ENCODE results near the gene SLAIN1.

Gene SLAIN1

DNA sequence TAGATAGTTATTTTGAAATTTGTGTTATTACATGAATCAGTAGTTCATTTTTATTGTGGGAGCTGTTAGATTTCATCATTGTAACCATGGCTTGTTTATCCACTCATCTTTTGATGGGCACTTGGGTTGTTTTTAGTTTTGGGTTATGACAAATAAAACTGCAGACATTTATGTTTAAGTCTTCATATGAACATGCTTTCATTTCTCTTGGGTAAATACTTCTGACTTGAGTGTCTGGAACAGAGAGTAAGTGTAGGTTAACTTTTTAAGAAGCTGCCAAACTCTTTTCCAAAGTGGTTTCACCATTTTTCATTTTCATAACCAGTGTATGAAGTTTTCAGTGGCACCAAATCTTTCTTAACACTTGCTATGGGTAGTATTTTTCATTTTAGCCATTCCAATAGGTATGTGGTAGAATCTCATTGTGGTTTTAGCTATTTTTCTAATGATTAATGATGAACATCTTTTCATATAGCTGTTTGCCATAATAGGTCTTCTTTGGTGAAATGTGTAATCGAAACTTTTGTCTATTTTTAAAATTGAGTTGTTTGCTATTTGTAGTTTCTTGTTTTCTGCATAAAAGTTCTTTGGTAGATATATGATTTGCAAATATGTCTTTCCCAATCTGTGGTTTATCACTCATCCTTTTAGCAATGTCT, 17.9 kb downstream of the SLAIN1 start:
- DNase-seq = no peak

DNA sequence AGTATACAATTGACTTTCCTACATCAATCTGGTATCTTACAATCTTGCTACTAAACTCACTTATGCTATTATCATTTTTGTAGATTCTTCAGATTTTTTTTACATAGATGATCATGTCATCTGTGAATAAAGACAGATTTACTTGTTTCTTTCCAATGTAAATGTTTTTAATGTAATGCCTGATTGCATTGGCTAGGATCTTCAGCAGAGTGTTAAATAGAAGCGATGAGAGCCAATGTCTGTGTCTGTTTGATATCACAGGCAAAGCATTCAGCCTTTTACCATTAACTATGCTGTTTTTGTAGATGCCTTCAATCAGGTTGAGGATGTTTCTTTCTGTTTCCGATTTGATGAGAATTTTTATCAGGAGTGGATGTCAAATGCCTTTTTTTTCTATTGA, 19.2 kb downstream of the SLAIN1 start:
- DNase-seq = no peak

DNA sequence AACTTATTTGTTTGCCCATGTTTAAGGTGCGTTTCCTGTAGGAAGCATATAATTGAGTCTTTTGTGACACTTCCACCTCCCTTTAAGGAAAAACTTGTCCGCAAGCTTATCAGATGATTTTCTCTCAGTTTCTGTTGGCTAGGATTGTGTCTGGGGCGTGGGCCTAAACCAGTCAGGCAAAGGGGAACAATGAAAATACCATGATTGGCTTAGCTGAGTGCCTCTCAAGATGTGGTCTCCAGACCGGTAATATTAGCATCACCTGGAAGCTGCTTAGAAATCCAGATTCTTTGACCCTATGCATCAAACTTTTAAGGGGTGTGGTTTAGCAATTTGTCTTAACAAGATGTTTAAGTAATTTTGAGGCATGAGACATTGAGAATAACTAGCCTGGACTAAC, 20.0 kb downstream of the SLAIN1 start:
- no peak for DNase-seq

DNA sequence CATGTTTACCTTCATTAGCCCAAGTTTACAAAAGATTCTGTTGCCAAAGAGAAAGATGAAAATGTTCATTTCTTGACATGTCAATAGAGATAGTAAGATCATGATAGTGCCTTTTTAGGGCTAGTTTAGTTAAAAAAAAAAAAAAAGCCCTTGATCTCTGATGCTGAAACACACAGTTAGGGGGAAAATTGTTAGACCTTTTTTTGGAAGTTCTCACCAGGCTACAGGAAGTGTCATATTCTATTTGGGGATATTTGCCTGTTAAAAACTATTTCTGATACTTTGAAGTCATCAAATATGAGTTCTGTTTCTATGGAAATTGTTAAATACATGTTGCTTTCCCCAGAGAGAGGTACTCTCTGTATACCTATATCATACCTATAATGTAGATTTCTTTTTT, 21.6 kb downstream of the SLAIN1 start:
- DNase-seq = no peak

DNA sequence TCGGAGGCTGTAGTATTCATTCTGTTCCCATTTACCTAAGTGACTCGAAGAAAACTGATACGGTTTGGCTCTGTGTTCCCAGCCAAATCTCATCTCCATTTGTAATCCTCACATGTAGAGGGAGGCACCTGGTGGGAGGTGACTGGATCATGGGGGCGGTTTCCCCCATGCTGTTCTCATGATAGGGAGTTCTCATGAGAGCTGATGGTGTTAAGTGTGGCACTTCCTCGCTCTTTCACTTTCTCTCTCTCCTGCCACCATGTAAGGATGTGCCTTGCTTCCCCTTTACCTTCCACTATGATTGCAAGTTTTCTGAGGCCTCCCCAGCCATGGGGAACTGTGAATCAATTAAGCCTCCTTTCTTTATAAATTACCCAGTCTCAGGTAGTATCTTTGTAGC, 23.5 kb downstream of the SLAIN1 start:
- no peak for DNase-seq

DNA sequence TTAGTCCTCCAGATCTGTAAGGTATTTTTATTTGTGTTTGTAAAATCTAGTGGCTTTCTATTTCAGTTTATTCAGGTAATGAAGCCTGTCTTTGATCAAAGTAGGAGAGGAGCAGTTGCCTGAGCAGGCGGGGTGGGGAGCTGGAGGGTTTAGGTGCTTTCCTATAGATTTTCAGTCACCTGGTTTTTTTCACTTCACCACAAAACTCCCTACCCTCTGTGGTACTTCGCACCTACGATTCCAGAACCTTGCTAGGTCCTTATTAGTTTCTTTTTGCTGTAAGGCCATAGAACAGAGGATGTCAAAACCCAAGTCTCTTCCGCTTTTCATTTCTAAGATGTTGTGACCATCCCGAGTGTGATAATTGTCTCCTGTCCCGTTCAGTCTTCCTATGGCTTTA, 26.6 kb downstream of the SLAIN1 start:
- DNase-seq = no peak

DNA sequence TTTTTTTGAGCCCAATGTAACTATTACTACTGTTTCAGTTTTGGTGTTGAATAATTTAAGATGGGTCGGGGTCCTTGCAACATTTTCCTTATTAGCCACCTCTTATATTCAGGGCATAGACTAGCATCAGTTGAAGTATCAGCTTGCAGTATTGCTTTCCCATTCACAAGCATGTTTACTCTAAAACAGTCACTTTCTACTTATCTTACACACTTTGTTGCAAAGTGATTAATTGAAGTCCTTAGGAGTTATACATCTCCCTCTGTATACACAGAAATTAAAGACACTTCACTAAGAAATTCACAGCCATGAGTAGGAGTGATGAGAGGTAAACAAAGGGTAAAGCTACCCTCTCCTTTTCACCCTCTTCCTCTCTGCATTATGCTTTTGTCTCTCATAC, 27.6 kb downstream of the SLAIN1 start:
- DNase-seq = no peak

DNA sequence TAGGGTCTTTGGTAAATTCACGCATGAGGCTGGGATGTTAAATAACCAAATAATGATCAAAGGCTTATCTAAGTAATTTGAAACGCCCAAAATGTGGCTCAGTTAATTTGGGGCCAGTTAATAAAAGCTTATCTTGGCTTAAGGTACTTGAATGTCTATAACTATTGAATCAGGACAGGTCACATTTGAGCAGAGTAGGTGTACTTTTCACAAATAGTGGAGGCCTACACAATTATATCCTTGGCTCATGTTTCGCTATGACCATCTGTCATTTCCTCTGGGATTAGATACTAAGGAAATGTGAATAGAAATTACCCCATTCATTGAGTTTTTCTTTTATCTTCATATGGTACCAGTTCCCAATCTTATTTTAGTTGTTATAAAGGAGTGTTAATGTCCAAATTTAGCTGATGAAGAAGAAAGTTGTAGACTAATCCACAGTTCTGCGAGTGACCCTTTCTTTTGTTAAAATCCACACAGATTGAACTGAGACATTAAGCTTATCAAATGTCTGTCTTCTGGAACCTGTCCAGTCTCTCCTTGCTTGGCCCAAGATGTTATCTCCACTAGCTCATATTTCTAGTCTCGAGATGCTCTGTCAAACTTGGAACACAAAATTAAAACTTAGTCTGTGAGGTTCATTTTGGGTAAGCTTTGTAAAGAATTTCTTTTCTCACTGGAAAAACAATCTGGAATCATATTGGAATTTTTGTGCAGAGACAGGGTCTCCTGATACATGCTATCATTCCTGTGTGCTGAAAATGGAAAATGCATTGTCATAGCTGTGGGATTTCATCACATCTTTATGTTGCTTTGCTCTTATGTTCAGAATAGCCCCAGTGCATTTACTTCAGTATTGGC, 31.0 kb downstream of the SLAIN1 start:
- DNase-seq = no peak

DNA sequence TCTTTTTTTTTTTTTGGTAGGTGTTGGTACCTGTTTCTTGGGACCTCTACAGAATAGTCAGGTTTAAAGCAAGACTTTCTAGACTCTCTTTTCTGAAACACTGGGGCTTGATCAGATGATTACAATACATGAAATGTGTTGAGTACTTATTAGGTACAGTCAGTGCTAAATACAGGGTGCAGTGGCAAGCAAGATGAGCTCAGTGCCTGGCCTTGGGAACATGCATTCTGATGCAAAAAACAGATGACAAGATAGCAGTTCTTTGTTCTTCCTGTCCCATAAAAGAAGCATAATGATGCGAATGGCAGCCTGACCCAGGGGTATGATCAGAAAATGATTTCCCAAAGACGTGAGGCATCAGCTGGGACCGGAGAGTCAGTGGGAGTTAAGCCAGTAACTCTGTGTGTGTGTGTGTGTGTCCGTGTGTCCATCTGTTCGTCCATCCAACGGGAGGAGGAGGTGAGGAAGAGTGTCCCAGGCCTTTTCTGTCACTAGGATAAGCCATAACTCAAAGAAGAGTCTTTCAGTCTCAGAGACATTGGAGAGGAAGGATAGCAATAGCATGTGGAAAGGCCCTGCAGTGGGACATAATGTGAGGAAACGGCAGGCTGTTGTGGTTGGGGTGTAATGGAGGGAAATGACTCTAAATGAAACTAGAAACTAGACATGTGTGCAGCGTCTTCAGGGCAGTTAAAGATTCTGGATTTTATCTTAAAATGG, 32.2 kb downstream of the SLAIN1 start:
- DNase-seq = no peak

DNA sequence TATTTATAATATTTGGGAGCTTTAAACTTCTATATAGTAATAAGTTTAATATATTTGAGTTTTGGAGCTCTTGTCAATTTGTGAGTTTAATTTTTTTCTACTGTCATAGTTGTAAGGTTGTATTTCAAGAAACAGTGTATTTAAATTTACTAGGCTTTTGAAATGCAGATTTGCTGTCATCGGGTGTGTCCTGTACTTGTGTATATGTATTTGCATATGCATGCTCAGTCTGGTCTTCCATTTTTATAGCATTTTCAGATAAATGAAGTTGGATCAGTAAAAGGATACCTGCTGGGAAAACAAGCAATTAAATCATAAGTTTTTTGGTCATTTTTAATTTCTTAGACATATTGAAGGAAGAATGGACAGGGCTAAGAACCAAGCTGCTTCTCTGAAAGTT, 33.1 kb downstream of the SLAIN1 start:
- DNase-seq = no peak

DNA sequence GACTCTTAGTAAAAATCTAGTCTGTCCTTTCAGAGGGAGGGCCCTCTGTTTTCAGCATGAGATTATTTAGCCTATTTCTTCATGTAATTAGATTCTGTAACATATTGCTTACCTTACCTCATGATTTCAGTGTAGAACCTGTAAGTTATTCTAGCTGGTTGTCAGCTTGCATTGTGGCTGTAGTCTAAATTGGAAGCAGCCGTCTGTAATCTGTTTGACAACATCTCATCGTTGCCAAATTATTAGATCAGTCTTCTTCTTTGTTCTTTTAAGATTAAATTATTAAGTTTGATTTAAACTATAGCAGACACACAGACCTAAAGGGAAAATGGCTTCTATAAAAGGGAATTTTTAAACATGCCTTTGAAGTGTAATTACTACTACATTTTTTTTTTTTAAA, 34.8 kb downstream of the SLAIN1 start:
- no peak for DNase-seq

DNA sequence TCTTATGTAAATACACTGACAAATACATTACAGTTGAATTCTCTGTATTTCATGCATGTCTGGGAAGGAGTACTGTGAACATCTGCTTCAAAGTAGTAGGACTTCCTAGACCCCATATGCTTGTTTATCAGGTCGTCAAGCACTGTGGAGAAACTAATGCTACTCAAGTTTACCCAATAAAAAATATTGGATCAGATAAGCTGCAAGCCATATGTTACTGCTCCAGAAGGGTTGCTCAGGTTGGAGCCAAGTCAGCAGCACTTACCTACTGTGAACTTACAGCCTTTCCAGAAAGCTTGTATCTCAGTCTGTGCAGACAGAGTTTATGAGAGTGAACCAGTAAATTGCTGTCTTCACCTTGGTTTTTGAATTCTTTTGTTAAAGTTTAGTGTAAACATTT, 36.2 kb downstream of the SLAIN1 start:
- no peak for DNase-seq

DNA sequence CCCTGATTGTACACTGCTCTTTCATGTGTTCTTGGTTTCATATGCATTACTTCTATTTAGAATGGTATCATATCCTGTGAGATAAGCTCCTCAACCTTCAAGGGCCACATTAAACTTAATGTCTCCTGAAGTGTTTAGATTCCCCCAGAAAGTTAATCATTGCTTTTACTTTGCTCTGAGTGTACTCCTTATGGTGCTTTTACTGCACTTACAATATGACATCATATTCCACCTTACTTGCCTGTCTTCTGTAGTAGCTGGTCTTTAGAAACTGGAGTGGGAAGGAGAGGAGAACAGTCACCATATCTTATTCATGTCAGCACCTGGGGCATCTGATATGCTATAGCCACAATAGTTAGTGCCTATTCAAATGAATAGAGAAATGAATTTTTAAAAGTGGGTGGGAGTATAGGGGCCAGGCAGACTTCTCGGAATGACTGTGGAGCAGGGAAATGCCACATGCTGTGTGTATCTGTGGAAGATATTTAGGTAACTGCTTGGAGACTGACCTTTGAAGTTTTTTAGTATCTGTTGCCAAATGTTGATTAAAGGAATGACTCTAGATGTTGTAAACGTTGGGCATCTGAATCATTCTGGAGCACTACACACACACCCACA, 40.2 kb downstream of the SLAIN1 start:
- no peak for DNase-seq

DNA sequence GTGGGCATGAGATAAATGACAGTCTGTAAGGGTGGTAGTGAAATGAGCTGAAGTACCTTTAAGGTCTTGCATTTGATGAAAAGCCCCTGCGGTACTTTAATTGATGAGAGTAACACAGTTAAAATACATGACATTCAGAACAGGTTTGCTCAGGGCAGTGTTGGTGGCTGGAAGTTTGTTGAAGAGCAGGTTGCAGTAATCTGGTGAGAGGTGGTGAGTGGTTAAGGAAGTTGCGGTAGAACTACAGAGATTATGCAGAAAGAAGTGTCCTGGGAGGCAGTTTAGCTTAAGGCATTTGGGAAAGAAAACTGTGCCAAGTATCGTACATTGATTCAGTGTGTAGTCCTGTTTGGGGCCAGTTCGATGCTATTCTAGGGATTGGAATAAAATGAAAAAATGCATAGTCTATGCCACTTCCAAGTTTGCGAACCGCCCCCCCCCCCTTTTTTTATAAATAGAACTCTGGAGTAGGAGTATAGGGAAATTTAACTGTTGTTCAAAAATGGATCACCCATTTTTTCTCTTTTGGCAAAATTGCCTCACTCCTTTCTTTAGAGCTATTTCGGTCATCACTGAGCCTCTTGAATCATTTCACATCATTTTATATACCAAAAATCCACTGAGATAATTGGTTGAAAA, 42.7 kb downstream of the SLAIN1 start:
- no peak for DNase-seq

DNA sequence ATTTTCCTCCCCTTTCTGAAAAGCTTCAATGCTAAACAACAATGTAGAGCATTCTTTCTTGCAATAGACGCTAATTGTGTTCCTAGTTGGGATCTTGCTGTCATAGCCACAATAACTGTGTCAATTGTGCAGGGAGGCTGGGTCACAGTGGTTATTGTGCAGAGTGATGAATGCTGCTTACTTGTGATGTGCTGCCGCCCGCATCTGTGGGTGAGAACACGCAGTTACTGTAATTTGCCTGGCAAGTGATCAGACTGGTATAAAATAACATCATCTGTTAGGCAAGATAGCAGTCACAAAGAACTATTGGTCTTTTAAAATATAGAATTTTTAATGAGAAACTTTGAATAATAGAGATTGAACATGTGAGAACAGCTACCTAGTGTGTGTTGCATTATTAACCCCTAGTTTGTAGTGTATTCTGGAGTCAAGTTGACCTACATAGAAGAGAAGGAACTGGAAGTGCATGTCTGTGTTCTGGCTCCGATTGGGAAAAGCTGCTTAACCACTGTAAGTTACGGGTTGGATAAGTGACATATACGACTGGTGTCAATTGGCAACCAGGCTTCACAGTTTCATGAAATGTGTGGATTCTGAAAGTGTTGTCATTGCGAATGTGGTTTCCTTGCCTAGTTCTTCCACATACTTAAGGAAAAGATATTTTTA, 43.6 kb downstream of the SLAIN1 start:
- DNase-seq = no peak

DNA sequence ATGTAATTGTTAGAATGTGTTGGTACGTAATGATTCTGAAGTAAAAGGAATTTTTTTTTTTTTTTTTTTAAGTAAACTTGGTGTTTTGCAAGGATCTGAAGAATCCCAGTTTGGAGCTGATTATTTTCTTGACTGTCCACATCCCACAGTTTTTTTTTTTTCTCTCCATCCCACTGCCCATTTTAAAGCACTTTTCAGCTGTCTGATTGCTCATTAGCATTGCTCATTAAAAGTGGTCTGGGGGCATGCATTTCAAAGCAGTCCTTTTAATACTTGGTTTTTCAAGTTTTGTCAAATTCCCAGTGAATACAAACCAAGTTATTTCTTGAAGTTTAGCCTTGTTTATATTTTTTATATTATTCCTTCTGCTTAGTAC, 44.1 kb downstream of the SLAIN1 start:
- DNase-seq = no peak

DNA sequence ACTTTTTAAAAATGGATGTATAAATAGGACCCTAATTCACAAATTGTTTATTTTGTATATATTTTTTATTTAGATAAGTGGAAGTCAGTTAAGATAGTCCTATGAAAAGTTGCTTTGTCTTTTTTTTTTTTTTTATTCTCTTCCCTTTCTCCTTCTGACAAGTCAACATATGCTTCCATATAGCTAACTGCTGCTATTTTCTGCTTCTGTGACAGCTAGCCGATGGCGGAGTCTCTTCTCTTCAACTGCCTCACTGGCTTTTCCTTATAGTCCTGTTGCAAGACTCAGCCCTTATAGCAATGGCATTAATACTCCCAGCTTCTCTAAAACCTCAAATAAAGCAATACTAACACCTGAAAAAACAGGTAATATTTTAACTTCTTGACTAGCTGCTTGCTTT, 45.3 kb downstream of the SLAIN1 start:
- no peak for DNase-seq

DNA sequence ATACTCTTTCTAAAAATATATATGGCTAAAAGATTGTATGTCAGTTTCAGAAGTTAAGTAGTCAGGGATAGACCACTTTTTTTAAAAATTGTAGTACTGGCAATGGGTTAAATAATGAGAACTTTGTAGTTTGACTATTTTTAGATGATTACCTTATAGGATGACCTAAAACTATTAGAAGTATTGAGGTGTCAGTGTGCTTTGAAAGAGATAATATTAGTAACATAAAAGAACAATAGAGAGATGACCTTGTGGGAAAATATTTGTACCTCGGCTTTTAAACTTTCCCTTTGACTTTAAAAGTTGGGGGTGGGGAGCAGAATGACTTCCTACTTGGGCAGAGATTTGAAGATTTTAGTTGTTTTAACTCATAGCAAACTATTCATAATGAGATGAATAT, 48.3 kb downstream of the SLAIN1 start:
- DNase-seq = no peak

DNA sequence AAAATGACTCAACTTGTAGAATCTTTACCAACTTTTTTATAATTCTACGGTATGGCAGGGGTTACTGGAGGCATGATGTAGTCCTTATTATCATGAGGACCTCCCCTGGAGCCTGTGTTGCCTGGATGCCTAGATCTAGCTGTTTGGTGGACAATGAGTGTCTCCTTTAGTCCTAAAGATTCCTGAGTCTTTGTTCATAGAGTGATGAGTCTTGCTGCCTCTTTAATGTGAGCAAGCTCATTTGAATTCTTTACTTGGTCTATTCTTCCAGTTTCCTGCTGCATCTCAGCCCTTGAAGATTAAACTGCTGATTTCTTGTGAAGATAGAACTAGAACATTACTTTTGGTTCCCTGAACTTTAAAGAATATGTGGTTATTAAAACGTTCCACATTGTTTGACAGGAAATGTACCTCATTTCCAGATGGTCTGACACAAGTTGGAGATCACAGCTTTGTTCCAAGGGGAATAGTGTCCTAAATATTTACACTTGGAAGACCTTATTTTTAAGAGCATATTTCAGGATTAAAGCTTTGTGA, 51.9 kb downstream of the SLAIN1 start:
- DNase-seq = no peak

DNA sequence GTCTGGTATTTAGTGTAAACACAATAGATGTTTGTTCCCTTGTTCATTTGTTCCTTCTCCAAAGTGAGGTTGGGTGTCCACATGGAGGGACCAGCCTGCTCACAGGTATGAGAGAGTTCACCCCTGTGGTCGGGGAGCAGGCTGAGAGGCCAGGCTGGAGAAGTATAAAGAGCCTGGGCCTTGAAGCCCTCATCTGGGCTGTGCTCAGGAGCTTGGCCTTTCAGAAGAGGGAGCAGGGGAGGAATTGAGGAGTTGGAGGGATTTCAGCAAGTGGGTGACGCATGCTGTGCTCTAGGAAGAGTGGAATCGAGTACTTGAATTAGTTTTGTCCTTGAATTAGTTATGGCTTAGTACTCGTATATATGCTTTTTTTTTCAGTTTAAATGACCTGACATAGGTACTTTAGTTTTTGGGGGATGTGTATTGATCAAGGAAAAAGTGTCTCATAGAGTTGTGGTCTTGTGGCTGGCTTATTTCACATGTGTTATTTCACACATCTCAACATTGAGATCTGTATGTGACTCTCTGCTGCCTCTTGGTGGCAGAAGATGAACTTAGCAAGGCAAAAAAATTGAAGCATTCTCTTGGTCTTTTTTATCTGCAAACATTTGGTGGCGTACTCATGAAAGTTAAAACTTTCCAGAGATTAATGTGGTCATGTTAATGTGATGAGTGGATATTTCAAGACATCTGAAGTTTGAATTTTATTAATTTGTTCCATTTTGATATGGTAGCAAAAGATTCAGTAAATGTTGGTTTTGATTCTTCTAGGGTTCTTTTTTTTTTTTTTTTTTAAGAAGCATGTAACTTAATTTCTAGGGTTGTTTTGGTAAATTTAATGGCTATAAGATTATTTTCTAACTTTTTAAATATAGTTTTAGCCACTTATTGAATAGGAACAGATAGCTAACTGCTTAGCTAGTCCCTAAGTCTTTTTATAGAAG, 54.3 kb downstream of the SLAIN1 start:
- peak; percentile 58 for DNase-seq

DNA sequence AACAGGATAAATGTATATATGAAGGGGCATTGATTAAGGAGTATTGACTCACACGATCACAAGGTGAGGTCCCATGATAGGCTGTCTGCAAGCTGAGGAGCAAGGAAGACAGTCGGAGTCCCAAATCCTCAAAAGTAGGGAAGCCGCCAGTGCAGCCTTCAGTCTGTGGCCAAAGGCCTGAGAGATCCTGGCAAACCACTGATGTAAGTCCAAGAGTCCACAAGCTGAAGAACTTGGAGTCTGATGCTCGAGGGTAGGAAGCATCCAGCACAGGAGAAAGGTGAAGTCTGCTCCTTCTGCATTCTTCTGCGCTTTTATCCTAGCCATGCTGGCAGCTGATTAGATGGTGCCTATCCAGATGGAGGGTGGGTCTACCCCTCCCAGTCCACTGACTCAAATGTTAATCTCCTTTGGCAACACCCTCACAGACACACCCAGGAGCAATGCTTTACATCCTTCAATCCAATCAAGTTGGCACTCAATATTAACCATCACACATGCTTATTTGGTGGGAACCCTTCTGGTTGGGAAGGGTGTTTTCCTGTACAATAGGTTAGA, 55.1 kb downstream of the SLAIN1 start:
- no peak for DNase-seq
